ENCODE data around the gene NR1D1. TPM values are rescaled to one million over a fixed set of nuclear protein-coding genes. Genes with fewer than 3 reads are reported as not detected.

The NR1D1 gene
- total RNA-seq, 2 experiments from 2014 or later = 1.7 to 8.7 TPM

- peak; percentile 86 for DNase-seq (ENCODE audit: low spot score)
- peaks cover 70% of the 10 kb centered on the region for H3K4me1 ChIP-seq (ENCODE audit: insufficient read depth, low read length, poor library complexity, severe bottlenecking)
- TF ChIP-seq CTCF (conservative IDR thresholded peaks at IDR 0.05; ENCODE audit: low read length) = peak; percentile 81
- TF ChIP-seq EZH2phosphoT487 (IDR thresholded peaks at IDR 0.05; ENCODE audit: borderline replicate concordance, low read depth, low read length) = no peak
- peak overlapping the region; percentile 7 for H3K4me3 ChIP-seq (ENCODE audit: low read depth, low read length, poor library complexity, severe bottlenecking)
- H3K36me3 ChIP-seq (ENCODE audit: insufficient read depth, low read length) = no peaks in the 10 kb centered on the region
- H3K9me2 ChIP-seq (ENCODE audit: insufficient read depth, low read length) = no peaks in the 10 kb centered on the region
- CTCF ChIA-PET (ENCODE audit: unreplicated experiment) = interaction anchor here (0.8 to 2.5 kb wide), 3 partner anchors 11 to 57 kb away, joined by 3 to 21 read pairs (median 6); partner anchors contain the start of gene NR1D1
- H3K9me3 ChIP-seq (ENCODE audit: low read length) = no peaks in the 10 kb centered on the region
- peak overlapping the region; percentile 88 for H2AFZ ChIP-seq (ENCODE audit: low read length)
- H3K79me2 ChIP-seq (ENCODE audit: insufficient read depth, low read depth, low read length) = no peaks in the 10 kb centered on the region
- peak overlapping the region; percentile 78 for H3K27ac ChIP-seq (ENCODE audit: low read depth, low read length, poor library complexity, severe bottlenecking)
- intact Hi-C loops (cut with micrococcal nuclease; ENCODE audit: unreplicated experiment) = loop anchor here (1.0 to 5.0 kb wide), 4 partner anchors 25 to 176 kb away; partner anchors contain the start of genes CDC6 and THRA
- BruUV-seq (replicated peaks) = no TSS peak
- H3K4me2 ChIP-seq (ENCODE audit: low read length) = peak overlapping the region; percentile 53
- POLR2A ChIA-PET = interaction anchor here (0.6 to 4.1 kb wide), 6 partner anchors 12 to 107 kb away, joined by 3 to 52 read pairs (median 4); partner anchors contain the start of genes CASC3 and NR1D1
- no peaks in the 10 kb centered on the region for H4K20me1 ChIP-seq (ENCODE audit: insufficient read depth, low read length)
These were observed 11.1 kb upstream of the NR1D1 start for GRCh38 chr17:40111221-40112128.

- ChIA-PET CTCF (ENCODE audit: unreplicated experiment) (interaction anchor here (1.0 kb wide), 1 partner anchor 10 kb away, joined by 3 read pairs; the partner anchor contains the start of gene NR1D1), POLR2A (interaction anchor here (0.7 to 4.1 kb wide), 4 partner anchors 10 to 85 kb away, joined by 3 to 52 read pairs (median 5); partner anchors contain the start of genes CASC3 and NR1D1)
- TF ChIP-seq EZH2phosphoT487 (IDR thresholded peaks at IDR 0.05; ENCODE audit: borderline replicate concordance, low read depth, low read length) (no peak), CTCF (conservative IDR thresholded peaks at IDR 0.05; ENCODE audit: low read length) (no peak)
- H3K9me2 ChIP-seq (ENCODE audit: insufficient read depth, low read length) = no peaks in the 10 kb centered on the region
- intact Hi-C loops (cut with micrococcal nuclease; ENCODE audit: unreplicated experiment) = loop anchor here (2.0 to 5.0 kb wide), 2 partner anchors 47 to 177 kb away; partner anchors contain the start of genes CDC6 and THRA
- H3K36me3 ChIP-seq (ENCODE audit: insufficient read depth, low read length) = no peaks in the 10 kb centered on the region
- H3K4me2 ChIP-seq (ENCODE audit: low read length) = no peak overlapping the region
- H2AFZ ChIP-seq (ENCODE audit: low read length) = no peak overlapping the region
- H3K9me3 ChIP-seq (ENCODE audit: low read length) = no peaks in the 10 kb centered on the region
- H3K4me1 ChIP-seq (ENCODE audit: insufficient read depth, low read length, poor library complexity, severe bottlenecking) = peaks cover 62% of the 10 kb centered on the region
- no peak overlapping the region for H3K4me3 ChIP-seq (ENCODE audit: low read depth, low read length, poor library complexity, severe bottlenecking)
- no peak overlapping the region for H3K27ac ChIP-seq (ENCODE audit: low read depth, low read length, poor library complexity, severe bottlenecking)
- no peaks in the 10 kb centered on the region for H3K79me2 ChIP-seq (ENCODE audit: insufficient read depth, low read depth, low read length)
- H4K20me1 ChIP-seq (ENCODE audit: insufficient read depth, low read length) = no peaks in the 10 kb centered on the region
- no peak for DNase-seq (ENCODE audit: low spot score)
- BruUV-seq (replicated peaks) = no TSS peak
These were observed 9.8 kb upstream of the NR1D1 start for GRCh38 chr17:40110026-40110845.
